Measurements from ENCODE around the gene ZBTB18. TPM values are rescaled to one million over a fixed set of nuclear protein-coding genes. Genes with fewer than 3 reads are reported as not detected.

ZBTB18 gene
- total and polyA plus RNA-seq, 2 donors (not counting 1 experiment from before 2014, with no cell fraction given) = 10.3 to 12.6 TPM

DNA sequence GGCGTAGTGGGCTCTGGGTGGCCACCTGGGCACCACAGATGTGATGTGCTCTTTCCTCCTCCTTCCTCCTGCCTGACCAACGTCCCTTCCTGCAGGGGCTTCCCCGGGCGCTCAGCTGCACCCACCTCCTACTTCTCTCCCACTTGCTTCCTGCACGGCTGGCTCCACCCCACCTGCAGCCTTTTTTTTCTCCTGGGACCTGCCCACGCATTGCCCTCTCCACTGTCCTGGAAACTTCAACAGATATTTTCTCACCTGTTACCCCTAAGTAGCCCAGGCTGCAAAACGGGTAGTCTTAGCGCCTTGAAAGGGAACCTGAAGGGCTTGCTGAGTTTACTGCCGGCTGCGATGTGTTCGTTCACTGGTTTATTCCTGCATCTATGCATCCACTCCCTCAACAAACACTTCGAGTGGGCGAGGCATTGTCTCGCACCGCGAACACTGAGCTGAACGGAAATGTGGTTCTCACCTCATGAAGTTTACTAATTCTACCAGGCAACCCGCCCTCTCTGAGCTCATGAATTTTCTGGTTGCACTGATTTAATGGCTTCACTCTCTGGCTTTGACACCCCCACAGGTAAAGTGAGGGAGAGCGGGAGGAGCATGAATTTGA, 23.6 kb downstream of the ZBTB18 start:
- no peak overlapping the region for H3K9ac ChIP-seq (ENCODE audit: insufficient read depth, low read length)
- H4K20me1 ChIP-seq (ENCODE audit: control insufficient read depth, extremely low read depth, insufficient read depth, low read length) = no peaks in the 10 kb centered on the region
- no peak overlapping the region for H2AFZ ChIP-seq (ENCODE audit: low read length)
- H3K27ac ChIP-seq (ENCODE audit: insufficient read depth, low read length) = no peak overlapping the region
- DNase-seq (ENCODE audit: low read depth in 2 of 2) = no peak
- no peak overlapping the region for H3K4me2 ChIP-seq (ENCODE audit: extremely low read depth, insufficient read depth, low read length)
- no peak for TF ChIP-seq EZH2 (IDR thresholded peaks at IDR 0.05; ENCODE audit: low read length, missing control alignments)
- TF ChIP-seq, protein P1, sequence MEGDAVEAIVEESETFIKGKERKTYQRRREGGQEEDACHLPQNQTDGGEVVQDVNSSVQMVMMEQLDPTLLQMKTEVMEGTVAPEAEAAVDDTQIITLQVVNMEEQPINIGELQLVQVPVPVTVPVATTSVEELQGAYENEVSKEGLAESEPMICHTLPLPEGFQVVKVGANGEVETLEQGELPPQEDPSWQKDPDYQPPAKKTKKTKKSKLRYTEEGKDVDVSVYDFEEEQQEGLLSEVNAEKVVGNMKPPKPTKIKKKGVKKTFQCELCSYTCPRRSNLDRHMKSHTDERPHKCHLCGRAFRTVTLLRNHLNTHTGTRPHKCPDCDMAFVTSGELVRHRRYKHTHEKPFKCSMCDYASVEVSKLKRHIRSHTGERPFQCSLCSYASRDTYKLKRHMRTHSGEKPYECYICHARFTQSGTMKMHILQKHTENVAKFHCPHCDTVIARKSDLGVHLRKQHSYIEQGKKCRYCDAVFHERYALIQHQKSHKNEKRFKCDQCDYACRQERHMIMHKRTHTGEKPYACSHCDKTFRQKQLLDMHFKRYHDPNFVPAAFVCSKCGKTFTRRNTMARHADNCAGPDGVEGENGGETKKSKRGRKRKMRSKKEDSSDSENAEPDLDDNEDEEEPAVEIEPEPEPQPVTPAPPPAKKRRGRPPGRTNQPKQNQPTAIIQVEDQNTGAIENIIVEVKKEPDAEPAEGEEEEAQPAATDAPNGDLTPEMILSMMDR (conservative IDR thresholded peaks at IDR 0.05 in 1 of 2, IDR thresholded peaks at IDR 0.05 in 1 of 2; ENCODE audit: low read depth in 1 of 2, low read length in 2 of 2) = no peak
- no peaks in the 10 kb centered on the region for H3K9me3 ChIP-seq (ENCODE audit: control insufficient read depth, insufficient read depth, low read depth, low read length)
- peaks cover 11% of the 10 kb centered on the region for H3K27me3 ChIP-seq (ENCODE audit: control insufficient read depth, insufficient read depth, low read length)
- H3K79me2 ChIP-seq (ENCODE audit: control insufficient read depth, insufficient read depth, low read length) = no peaks in the 10 kb centered on the region
- H3K4me3 ChIP-seq (replicated peaks in 1 of 4; ENCODE audit: control extremely low read depth in 1 of 4, insufficient read depth in 1 of 4, low read depth in 3 of 4, low read length in 4 of 4) = no peak overlapping the region
- no peaks in the 10 kb centered on the region for H3K36me3 ChIP-seq (ENCODE audit: control insufficient read depth, insufficient read depth, low read length)
- H3K4me1 ChIP-seq (ENCODE audit: control insufficient read depth, extremely low read depth, insufficient read depth, low read length) = no peaks in the 10 kb centered on the region

DNA sequence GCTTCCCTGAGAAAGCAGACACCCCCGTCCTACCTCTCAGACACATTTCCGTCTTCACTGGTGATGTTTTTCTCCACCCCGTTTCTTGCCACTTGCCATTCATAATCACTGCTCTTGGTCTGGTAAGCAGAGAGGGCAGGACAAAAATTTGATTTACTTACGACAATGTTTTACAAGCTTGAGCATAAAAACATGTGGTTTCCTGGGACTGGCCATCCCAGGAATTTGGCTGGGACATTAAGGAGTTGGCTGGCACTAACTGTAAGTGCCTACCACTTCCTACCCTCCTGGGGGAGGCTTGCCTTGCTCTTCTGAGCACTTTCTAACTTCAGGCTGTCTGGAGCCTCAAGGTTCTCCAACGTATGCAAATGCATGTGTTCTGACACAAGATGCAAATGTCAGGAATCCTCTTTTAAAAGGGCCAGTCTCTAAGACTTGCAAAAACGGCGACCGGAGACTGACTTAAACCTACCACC, 24.2 kb downstream of the ZBTB18 start:
- Histone ChIP-seq H3K4me3 (replicated peaks in 1 of 4; ENCODE audit: control extremely low read depth in 1 of 4, insufficient read depth in 1 of 4, low read depth in 3 of 4, low read length in 4 of 4) (no peak overlapping the region), H3K4me1 (ENCODE audit: control insufficient read depth, extremely low read depth, insufficient read depth, low read length) (no peaks in the 10 kb centered on the region), H3K9me3 (ENCODE audit: control insufficient read depth, insufficient read depth, low read depth, low read length) (no peaks in the 10 kb centered on the region), H3K27me3 (ENCODE audit: control insufficient read depth, insufficient read depth, low read length) (peaks cover 11% of the 10 kb centered on the region), H3K9ac (ENCODE audit: insufficient read depth, low read length) (no peak overlapping the region), H3K4me2 (ENCODE audit: extremely low read depth, insufficient read depth, low read length) (no peak overlapping the region), H3K79me2 (ENCODE audit: control insufficient read depth, insufficient read depth, low read length) (no peaks in the 10 kb centered on the region), H2AFZ (ENCODE audit: low read length) (no peak overlapping the region), H3K36me3 (ENCODE audit: control insufficient read depth, insufficient read depth, low read length) (no peaks in the 10 kb centered on the region), H4K20me1 (ENCODE audit: control insufficient read depth, extremely low read depth, insufficient read depth, low read length) (no peaks in the 10 kb centered on the region), H3K27ac (ENCODE audit: insufficient read depth, low read length) (no peak overlapping the region)
- no peak for TF ChIP-seq EZH2 (IDR thresholded peaks at IDR 0.05; ENCODE audit: low read length, missing control alignments)
- TF ChIP-seq, protein P1 (conservative IDR thresholded peaks at IDR 0.05 in 1 of 2, IDR thresholded peaks at IDR 0.05 in 1 of 2; ENCODE audit: low read depth in 1 of 2, low read length in 2 of 2) = no peak
- DNase-seq (ENCODE audit: low read depth in 2 of 2) = no peak

DNA sequence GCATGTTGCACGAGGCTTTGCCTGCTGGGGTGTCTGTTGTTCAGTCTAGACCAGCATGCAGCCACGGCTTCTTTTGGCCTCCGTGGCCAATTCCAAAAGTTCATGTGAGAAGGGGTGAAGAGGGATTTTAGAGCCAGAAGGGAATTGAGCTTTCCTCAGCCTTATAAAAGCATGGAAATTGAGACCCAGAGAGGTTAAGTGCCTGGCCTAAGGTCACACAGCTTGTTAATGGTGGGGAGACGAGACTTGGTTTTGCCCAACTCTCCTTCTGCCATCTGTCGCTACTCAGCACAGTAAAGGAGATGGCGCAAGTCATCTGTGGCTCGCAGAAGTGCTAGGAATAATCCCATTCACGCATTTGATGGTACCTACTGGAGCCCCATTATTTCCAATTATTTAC, 25.7 kb downstream of the ZBTB18 start:
- Histone ChIP-seq H3K4me1 (ENCODE audit: control insufficient read depth, extremely low read depth, insufficient read depth, low read length) (no peaks in the 10 kb centered on the region), H3K36me3 (ENCODE audit: control insufficient read depth, insufficient read depth, low read length) (no peaks in the 10 kb centered on the region), H3K9ac (ENCODE audit: insufficient read depth, low read length) (no peak overlapping the region), H4K20me1 (ENCODE audit: control insufficient read depth, extremely low read depth, insufficient read depth, low read length) (no peaks in the 10 kb centered on the region), H3K27me3 (ENCODE audit: control insufficient read depth, insufficient read depth, low read length) (peaks cover 14% of the 10 kb centered on the region), H3K79me2 (ENCODE audit: control insufficient read depth, insufficient read depth, low read length) (no peaks in the 10 kb centered on the region), H3K27ac (ENCODE audit: insufficient read depth, low read length) (no peak overlapping the region), H3K4me3 (replicated peaks in 1 of 4; ENCODE audit: control extremely low read depth in 1 of 4, insufficient read depth in 1 of 4, low read depth in 3 of 4, low read length in 4 of 4) (no peak overlapping the region), H2AFZ (ENCODE audit: low read length) (no peak overlapping the region), H3K4me2 (ENCODE audit: extremely low read depth, insufficient read depth, low read length) (no peak overlapping the region), H3K9me3 (ENCODE audit: control insufficient read depth, insufficient read depth, low read depth, low read length) (no peaks in the 10 kb centered on the region)
- DNase-seq (ENCODE audit: low read depth in 2 of 2) = no peak
- no peak for TF ChIP-seq EZH2 (IDR thresholded peaks at IDR 0.05; ENCODE audit: low read length, missing control alignments)
- TF ChIP-seq, protein P1 (conservative IDR thresholded peaks at IDR 0.05 in 1 of 2, IDR thresholded peaks at IDR 0.05 in 1 of 2; ENCODE audit: low read depth in 1 of 2, low read length in 2 of 2) = no peak
